HEK293T (cell line): ENCODE data around the gene BTNL8.

ENCODE experiments used
- CTCF ChIA-PET: fragments of 350-600 bp; formaldehyde crosslinking; extraction: SDS; loops from one replicate; lab custom pipeline; 2021; ENCODE audit warnings: antibody characterized with exemption, inconsistent platforms; lab: Yijun Ruan, JAX
- POLR2A ChIA-PET: fragments of 350-600 bp; formaldehyde crosslinking; extraction: SDS; loops from one replicate; lab custom pipeline; 2020; ENCODE audit warnings: antibody characterized with exemption, inconsistent platforms; lab: Yijun Ruan, JAX
- DNase-seq: peaks from one replicate; pipeline ENCODE4 v3.0.0; 2012; ENCODE audit warnings: mixed read lengths; ENCODE audit errors: extremely low spot score
- ARNT ChIP-seq: fragments of 450-650 bp; IDR thresholded peaks from 2 replicates; pipeline ENCODE4 v1.6.1; 2017; ENCODE audit warnings: mild to moderate bottlenecking
- BHLHE40 ChIP-seq: fragments of 450-650 bp; IDR thresholded peaks from 2 replicates; pipeline ENCODE4 v1.6.1; 2016; ENCODE audit warnings: mild to moderate bottlenecking, moderate library complexity, borderline replicate concordance
- CTBP1 ChIP-seq: fragments of 450-650 bp; IDR thresholded peaks from 2 replicates; pipeline ENCODE4 v1.6.1; 2016; ENCODE audit warnings: borderline replicate concordance
- ELF4 ChIP-seq: fragments of 450-650 bp; IDR thresholded peaks from 2 replicates; pipeline ENCODE4 v1.6.1; 2017; ENCODE audit warnings: antibody characterized with exemption
- FOXA1 ChIP-seq: fragments of 450-650 bp; IDR thresholded peaks from 2 replicates; pipeline ENCODE4 v1.6.1; 2016; ENCODE audit warnings: mild to moderate bottlenecking
- FOXK2 ChIP-seq: fragments of 450-650 bp; IDR thresholded peaks from 2 replicates; pipeline ENCODE4 v1.6.1; 2016; ENCODE audit warnings: mild to moderate bottlenecking
- FOXM1 ChIP-seq: fragments of 450-650 bp; IDR thresholded peaks from 2 replicates; pipeline ENCODE4 v1.6.1; 2017; ENCODE audit warnings: mild to moderate bottlenecking, borderline replicate concordance
- HDGF ChIP-seq: fragments of 450-650 bp; IDR thresholded peaks from 2 replicates; pipeline ENCODE4 v1.6.1; 2017; ENCODE audit warnings: antibody characterized with exemption, borderline replicate concordance
- L3MBTL2 ChIP-seq: fragments of 450-650 bp; conservative IDR thresholded peaks from 2 replicates; pipeline ENCODE4 v1.6.1; 2016; ENCODE audit warnings: mild to moderate bottlenecking
- LEF1 ChIP-seq: fragments of 450-650 bp; IDR thresholded peaks from 2 replicates; pipeline ENCODE4 v1.6.1; 2017; ENCODE audit warnings: mild to moderate bottlenecking, borderline replicate concordance
- NFRKB ChIP-seq: fragments of 450-650 bp; IDR thresholded peaks from 2 replicates; pipeline ENCODE4 v1.6.1; 2016; ENCODE audit warnings: mild to moderate bottlenecking, moderate library complexity
- SP1 ChIP-seq: fragments of 450-650 bp; IDR thresholded peaks from 2 replicates; pipeline ENCODE4 v1.6.1; 2017
- SUZ12 ChIP-seq: fragments of 450-650 bp; IDR thresholded peaks from 2 replicates; pipeline ENCODE4 v1.6.1; 2016; ENCODE audit warnings: mild to moderate bottlenecking
- TARDBP ChIP-seq: fragments of 450-650 bp; IDR thresholded peaks from 2 replicates; pipeline ENCODE4 v1.6.1; 2016
- ZNF384 ChIP-seq: fragments of 450-650 bp; IDR thresholded peaks from 2 replicates; pipeline ENCODE4 v1.6.1; 2016
- TF ChIP-seq, protein P1 (sequence below): fragments of 450-650 bp; IDR thresholded peaks from 2 replicates; pipeline ENCODE4 v1.6.1; 2016

The BTNL8 gene

DNA sequence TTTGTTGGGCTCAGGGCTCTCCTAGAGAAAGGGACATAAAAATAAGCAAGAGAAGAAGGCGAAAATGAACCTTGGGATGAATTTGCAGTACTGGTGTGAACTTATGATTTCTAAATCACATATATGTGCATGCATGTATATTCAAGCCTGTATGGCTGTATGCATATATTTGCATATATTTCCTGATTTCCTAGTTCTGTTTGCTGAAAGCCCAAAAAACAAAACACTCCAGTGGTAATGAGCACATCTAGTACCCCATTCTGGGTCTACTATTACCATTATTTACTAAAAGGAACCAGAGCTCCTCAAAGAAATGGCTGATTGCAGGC is 45.1 kb upstream of the BTNL8 start:
- CTCF ChIA-PET: no interaction called here
- POLR2A ChIA-PET: no interaction called here
- DNase-seq: no peak
- TF ChIP-seq L3MBTL2: no peak
- no peak for TF ChIP-seq HDGF
- TF ChIP-seq ELF4: no peak
- TF ChIP-seq, protein P1, sequence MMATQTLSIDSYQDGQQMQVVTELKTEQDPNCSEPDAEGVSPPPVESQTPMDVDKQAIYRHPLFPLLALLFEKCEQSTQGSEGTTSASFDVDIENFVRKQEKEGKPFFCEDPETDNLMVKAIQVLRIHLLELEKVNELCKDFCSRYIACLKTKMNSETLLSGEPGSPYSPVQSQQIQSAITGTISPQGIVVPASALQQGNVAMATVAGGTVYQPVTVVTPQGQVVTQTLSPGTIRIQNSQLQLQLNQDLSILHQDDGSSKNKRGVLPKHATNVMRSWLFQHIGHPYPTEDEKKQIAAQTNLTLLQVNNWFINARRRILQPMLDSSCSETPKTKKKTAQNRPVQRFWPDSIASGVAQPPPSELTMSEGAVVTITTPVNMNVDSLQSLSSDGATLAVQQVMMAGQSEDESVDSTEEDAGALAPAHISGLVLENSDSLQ: no peak
- no peak for TF ChIP-seq LEF1
- TF ChIP-seq NFRKB: no peak
- no peak for TF ChIP-seq SP1
- no peak for TF ChIP-seq CTBP1
- no peak for TF ChIP-seq FOXM1
- TF ChIP-seq BHLHE40: no peak

DNA sequence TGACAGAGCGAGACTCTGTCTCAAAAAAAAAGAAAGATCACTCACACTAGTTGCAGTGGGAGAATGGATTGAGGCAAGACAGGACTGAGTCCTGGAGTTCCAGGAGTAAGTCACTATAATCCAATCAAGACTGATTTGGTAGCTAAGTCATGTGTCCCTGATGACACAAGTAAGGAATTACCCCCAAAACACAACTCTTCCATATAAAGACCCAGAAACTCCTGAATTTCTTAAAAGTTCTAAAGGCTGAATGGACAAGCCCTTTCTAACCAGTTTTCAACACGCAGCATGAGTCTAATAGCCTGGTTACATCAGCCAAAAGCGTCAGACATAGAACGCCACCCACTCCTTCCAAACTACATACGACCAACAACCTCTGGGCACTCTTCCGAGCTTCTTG is 40.4 kb upstream of the BTNL8 start:
- CTCF ChIA-PET: interaction anchor here (0.6 kb wide), 1 partner anchor 60 kb away, joined by 4 read pairs; no protein-coding TSS in a partner anchor
- TF ChIP-seq NFRKB: no peak
- no peak for TF ChIP-seq TARDBP
- TF ChIP-seq SUZ12: no peak
- POLR2A ChIA-PET: no interaction called here
- DNase-seq: no peak

DNA sequence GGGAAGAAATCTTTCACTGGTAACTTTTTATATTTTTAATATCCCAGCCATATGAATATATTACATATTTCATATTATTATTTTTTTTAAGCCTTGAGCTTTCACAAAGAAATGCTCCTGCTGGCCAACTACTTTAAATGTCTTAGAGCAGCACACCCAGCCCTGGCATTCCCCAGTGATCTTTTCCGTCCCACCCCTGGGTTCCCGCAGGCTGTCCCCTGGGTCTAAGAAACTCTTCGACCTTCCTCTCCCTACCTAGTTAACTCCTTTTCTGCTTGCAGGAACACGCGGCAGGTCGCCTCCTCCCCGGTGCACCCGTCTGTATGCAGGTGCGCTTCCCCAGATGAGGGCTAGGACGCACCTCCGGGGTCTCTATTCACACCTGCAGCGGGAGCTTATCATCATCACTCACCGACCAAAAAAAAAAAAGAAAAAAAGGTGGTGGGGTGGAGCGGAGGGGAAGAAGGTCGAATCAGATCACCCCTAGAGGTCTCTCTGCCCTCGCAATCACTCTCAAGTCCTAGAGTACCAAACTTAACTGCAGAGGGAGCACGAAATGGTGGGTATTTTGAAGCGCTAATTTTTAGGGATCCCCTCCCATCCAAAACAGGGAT is 38.6 kb upstream of the BTNL8 start:
- CTCF ChIA-PET: interaction anchor here (0.6 kb wide), 1 partner anchor 71 kb away, joined by 3 read pairs; no protein-coding TSS in a partner anchor
- TF ChIP-seq SP1: no peak
- TF ChIP-seq LEF1: no peak
- no peak for TF ChIP-seq BHLHE40
- TF ChIP-seq L3MBTL2: peak; percentile 43; the same call in 1 of the 2 replicates
- TF ChIP-seq, protein P1: no peak
- no peak for TF ChIP-seq TARDBP
- no peak for TF ChIP-seq FOXM1
- no peak for TF ChIP-seq HDGF
- peak; percentile 88 for TF ChIP-seq ZNF384
- TF ChIP-seq NFRKB: no peak
- no peak for TF ChIP-seq ARNT
- TF ChIP-seq FOXA1: no peak
- TF ChIP-seq FOXK2: no peak
- no peak for TF ChIP-seq SUZ12
- peak; percentile 33 for DNase-seq
- POLR2A ChIA-PET: interaction anchor here (0.5 to 3.4 kb wide), 6 partner anchors 9 to 194 kb away, joined by 3 to 20 read pairs (median 4); no protein-coding TSS in a partner anchor

DNA sequence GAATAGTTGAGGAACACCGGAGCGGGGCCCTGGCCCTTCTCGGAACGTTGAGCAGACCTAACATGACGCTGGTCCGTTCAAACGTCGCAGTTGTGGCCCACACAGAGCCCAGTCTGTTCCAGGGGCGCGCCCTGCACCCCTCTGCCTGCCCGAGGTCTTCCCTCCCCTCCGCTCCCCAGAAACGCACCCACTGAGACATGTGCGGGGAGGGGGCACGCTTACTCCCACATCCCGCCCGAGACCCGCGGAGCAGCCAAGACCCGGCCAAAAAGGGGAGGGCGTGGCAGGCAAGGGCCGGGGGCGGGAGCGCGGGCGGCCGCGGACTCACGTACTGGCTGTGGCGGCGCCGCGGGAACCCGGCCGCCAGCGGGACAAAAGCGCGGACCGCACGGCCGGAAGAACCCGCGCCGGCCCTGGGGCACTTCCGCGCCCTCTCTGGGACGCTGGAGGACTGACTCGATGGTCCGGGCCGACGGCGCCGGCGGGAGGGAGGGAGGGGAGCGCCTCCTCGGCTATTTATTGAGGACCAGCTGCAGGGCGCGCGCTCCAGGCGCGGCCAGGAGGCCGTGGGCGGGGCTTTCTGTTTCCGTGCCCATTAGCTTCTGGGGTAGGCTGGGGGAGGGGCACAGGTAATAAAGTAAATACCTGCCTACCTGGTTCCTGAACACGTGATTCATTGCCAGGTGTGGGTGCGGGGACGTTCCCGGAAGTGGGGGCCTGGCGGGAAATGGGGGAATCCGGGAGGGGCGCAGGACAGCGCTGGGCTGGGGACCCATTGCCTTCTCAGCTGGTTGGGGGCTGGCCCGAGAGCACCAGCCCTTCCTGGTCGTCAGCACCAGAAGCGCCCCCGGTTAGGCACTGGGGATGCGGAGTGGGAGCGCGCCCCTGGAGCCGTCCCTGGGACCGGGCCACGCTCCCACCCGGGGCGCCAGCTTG is 37.8 kb upstream of the BTNL8 start, which contains the start of gene ZFP62:
TSS of gene ZFP62 (minus strand) at position 390 of the 936 bp plus-strand sequence. CDS start at position 333, 57 bp downstream.
- TF ChIP-seq FOXA1: no peak
- peak; percentile 36; the same call in 1 of the 2 replicates for TF ChIP-seq ELF4
- no peak for TF ChIP-seq HDGF
- peak; percentile 57 for TF ChIP-seq L3MBTL2
- peak; percentile 55 for TF ChIP-seq CTBP1
- peak; percentile 96 for DNase-seq
- ChIA-PET CTCF (interaction anchor here (0.9 kb wide), 1 partner anchor 307 kb away, joined by 3 read pairs; no protein-coding TSS in a partner anchor), POLR2A (interaction anchor here (0.5 to 3.4 kb wide), 10 partner anchors 8 to 226 kb away, joined by 3 to 20 read pairs (median 4); partner anchors contain the start of gene MGAT1)

DNA sequence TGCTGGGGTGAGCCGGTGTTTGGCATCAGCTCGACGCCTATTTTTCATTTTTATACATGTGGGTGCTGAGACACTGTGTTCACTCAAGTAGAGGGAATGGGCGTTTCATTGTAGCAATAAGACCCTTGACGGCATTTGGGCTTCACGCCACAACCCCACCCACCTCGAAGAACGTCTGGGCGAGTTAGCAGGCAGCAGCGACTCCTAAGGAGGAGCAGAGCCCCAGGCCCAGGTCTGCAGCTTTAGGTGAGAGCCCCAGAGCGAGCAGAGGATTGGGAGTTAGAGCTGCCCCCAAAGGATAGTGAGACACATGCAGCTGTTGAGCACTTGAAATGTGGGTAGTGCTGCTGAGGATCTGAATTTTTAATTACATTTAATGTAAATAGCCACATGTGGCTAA is 36.3 kb upstream of the BTNL8 start:
- CTCF ChIA-PET: interaction anchor here (0.5 kb wide), 1 partner anchor 306 kb away, joined by 3 read pairs; no protein-coding TSS in a partner anchor
- no peak for DNase-seq
- POLR2A ChIA-PET: interaction anchor here (1.0 to 3.4 kb wide), 2 partner anchors 51 to 398 kb away, joined by 3 to 20 read pairs; partner anchors contain the start of gene TRIM52
- TF ChIP-seq LEF1: no peak
- no peak for TF ChIP-seq SUZ12

DNA sequence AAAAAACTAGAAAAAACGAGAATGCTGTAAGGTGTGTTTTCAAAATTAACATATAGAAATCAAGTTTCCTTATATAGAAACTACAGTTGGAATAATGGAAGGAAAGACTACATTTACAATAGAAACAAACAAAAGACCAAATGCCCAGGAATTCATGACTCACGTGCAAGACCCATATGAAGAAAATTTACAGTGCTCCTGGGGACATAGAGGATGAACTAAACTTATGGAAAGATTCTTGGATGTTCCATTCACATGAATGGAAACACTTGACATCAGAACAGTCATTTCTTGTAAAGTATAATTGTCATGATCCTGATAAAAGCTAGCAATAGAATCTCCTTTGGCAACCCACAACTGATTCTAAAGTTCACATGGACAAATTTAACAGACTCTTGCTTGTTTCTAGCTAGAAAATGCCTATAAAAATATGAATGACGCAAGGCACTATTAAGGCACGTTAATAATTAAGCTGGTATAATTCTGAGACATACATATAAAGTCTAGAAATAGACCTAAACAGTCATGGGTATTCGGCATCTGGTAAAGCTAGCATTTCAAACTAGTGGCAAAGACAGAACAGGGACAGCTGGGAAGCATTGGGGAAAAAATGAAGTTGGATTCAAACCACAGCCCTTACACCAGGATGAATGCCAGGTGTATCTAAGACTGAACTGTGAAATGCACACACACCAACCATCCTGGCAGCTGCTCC is 32.8 kb upstream of the BTNL8 start:
- ChIA-PET CTCF (interaction anchor here (1.1 kb wide), 1 partner anchor 234 kb away, joined by 7 read pairs; no protein-coding TSS in a partner anchor), POLR2A (no interaction called here)
- no peak for DNase-seq
- TF ChIP-seq BHLHE40: no peak
- TF ChIP-seq, protein P1: no peak
- TF ChIP-seq FOXK2: no peak
